Measurements from ENCODE around the gene DNAI1.

DNAI1 gene

GRCh38 chr9:34557426-34558321 is 99.1 kb downstream of the DNAI1 start:
- no peak for TF ChIP-seq CTCF (IDR thresholded peaks at IDR 0.05)
- Histone ChIP-seq H3K27ac (no peak overlapping the region), H3K4me3 (no peak overlapping the region)
- DNase-seq (ENCODE audit: low spot score), result no peak

- no peak overlapping the region for H3K27ac ChIP-seq
- no peak for TF ChIP-seq CTCF (IDR thresholded peaks at IDR 0.05)
- DNase-seq (ENCODE audit: low spot score), result no peak
- no peak overlapping the region for H3K4me3 ChIP-seq
These were observed 99.8 kb downstream of the DNAI1 start for GRCh38 chr9:34558364-34558763.

- Histone ChIP-seq H3K4me3 (peak overlapping the region; percentile 43), H3K27ac (peak overlapping the region in 1 of 2 donors; percentile 42)
- TF ChIP-seq CTCF (IDR thresholded peaks at IDR 0.05), result no peak
- no peak for DNase-seq (ENCODE audit: low spot score)
These were observed 100.5 kb downstream of the DNAI1 start for GRCh38 chr9:34558919-34559623.

- TF ChIP-seq CTCF (IDR thresholded peaks at IDR 0.05), result no peak
- no peak for DNase-seq (ENCODE audit: low spot score)
- Histone ChIP-seq H3K4me3 (peak overlapping the region; percentile 43), H3K27ac (peak overlapping the region in 1 of 2 donors; percentile 56)
These were observed 101.2 kb downstream of the DNAI1 start for GRCh38 chr9:34559624-34560455.

- Histone ChIP-seq H3K27ac (peak overlapping the region in 1 of 2 donors; percentile 56), H3K4me3 (no peak overlapping the region)
- no peak for TF ChIP-seq CTCF (IDR thresholded peaks at IDR 0.05)
- no peak for DNase-seq (ENCODE audit: low spot score)
These were observed 102.1 kb downstream of the DNAI1 start for GRCh38 chr9:34560599-34561214.

- H3K27ac ChIP-seq, result no peak overlapping the region
- H3K4me3 ChIP-seq, result no peak overlapping the region
- no peak for TF ChIP-seq CTCF (IDR thresholded peaks at IDR 0.05)
- no peak for DNase-seq (ENCODE audit: low spot score)
These were observed 103.6 kb downstream of the DNAI1 start for GRCh38 chr9:34562135-34562745.
